GM12874 (cell line): ENCODE data around the gene LRCH1.

Experiments
- TF ChIP-seq, protein P1 (sequence below): IDR thresholded peaks from 2 replicates; pipeline ENCODE4 v1.5.1; 2011; ENCODE audit warnings: low read depth, mild to moderate bottlenecking, control low read depth, low read length, moderate library complexity; ENCODE audit not compliant: insufficient read depth

LRCH1 gene

GRCh38 chr13:46743191-46743590 is 190.2 kb downstream of the LRCH1 start:
- TF ChIP-seq, protein P1, sequence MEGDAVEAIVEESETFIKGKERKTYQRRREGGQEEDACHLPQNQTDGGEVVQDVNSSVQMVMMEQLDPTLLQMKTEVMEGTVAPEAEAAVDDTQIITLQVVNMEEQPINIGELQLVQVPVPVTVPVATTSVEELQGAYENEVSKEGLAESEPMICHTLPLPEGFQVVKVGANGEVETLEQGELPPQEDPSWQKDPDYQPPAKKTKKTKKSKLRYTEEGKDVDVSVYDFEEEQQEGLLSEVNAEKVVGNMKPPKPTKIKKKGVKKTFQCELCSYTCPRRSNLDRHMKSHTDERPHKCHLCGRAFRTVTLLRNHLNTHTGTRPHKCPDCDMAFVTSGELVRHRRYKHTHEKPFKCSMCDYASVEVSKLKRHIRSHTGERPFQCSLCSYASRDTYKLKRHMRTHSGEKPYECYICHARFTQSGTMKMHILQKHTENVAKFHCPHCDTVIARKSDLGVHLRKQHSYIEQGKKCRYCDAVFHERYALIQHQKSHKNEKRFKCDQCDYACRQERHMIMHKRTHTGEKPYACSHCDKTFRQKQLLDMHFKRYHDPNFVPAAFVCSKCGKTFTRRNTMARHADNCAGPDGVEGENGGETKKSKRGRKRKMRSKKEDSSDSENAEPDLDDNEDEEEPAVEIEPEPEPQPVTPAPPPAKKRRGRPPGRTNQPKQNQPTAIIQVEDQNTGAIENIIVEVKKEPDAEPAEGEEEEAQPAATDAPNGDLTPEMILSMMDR = no peak

- TF ChIP-seq, protein P1 = no peak
Measured at GRCh38 chr13:46745062-46745461, 192.1 kb downstream of the LRCH1 start.

GRCh38 chr13:46745706-46746105 is 192.7 kb downstream of the LRCH1 start:
- TF ChIP-seq, protein P1 = no peak

DNA sequence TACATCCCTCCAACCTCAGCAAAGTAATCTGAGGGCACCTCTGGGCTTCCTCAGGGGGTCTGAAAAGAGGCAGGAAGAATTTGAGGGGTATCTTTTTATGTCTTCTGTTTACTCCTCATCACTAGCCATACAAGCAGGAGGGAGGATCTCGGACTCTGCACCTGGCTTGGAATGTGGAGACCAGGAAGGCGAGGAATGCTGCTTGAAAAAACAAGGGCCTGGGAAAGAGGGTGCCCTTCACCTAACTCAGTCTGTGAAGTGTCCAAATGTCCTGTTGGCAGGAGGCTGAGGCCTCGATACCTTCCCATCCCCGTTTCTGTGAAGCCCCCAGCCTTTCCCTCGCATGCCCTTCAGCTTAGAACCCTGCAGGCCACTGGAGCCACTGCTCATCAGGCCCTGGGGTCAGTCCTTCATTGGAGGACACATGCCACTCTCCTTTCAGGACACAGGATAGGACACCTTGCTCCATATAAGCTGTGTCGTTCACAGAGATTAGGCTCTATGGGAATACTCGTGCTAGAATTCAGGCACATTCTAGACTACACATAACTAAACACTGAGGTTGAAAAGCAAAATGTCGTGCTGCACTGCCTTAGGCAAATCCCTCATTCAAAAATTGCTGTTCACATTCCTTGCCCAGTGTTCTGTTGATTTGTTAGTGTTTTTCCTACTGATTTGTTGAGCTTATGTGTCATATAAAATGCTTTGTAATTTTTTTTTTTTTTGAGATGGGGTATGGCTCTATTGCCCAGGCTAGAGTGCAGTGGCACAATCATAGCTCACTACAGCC is 194.3 kb downstream of the LRCH1 start:
- TF ChIP-seq, protein P1 = no peak

- TF ChIP-seq, protein P1 = no peak
Measured at GRCh38 chr13:46748300-46748699, 195.3 kb downstream of the LRCH1 start.

- TF ChIP-seq, protein P1 = no peak
Measured at GRCh38 chr13:46749951-46750350, 197.0 kb downstream of the LRCH1 start.

- TF ChIP-seq, protein P1 = peak; percentile 34; the same call in 1 of the 2 replicates
Measured at GRCh38 chr13:46751811-46752635, 199.1 kb downstream of the LRCH1 start.
